SH-SY5Y (cell line): ENCODE data around the gene PRR22.

Experiments
- GATA2 ChIP-seq: IDR thresholded peaks from 2 replicates; pipeline ENCODE4 v1.6.1; 2011; ENCODE audit warnings: mild to moderate bottlenecking, low read depth, low read length
- GATA3 ChIP-seq: IDR thresholded peaks from 2 replicates; pipeline ENCODE4 v1.6.1; 2011; ENCODE audit warnings: low read depth, mild to moderate bottlenecking, low read length, moderate library complexity

GRCh38 chr19:5799247-5800241, 15.0 kb upstream of the PRR22 start:
- TF ChIP-seq GATA3 (no peak), GATA2 (peak; percentile 95)
